Kidney epithelial cell (primary cell): ENCODE results near the gene COL26A1. TPM values are rescaled to one million over a fixed set of nuclear protein-coding genes. Genes with fewer than 3 reads are reported as not detected.
"Not testable (repeated sequence)": the region's sequence is repeated elsewhere in the genome, so short reads cannot be mapped to it uniquely, and the experiment has no call there.

Source experiments
- DNase-seq: peaks from one replicate; pipeline ENCODE4 v3.0.0-alpha.2; 2010; ENCODE audit warnings: low read depth
- H3K27me3 ChIP-seq: 2 replicates; pipeline ENCODE4 v1.6.0; 2011; ENCODE audit warnings: low read length; ENCODE audit not compliant: control insufficient read depth, insufficient read depth
- H3K36me3 ChIP-seq: 2 replicates; pipeline ENCODE4 v1.5.1; 2011; ENCODE audit warnings: low read length; ENCODE audit not compliant: control insufficient read depth, insufficient read depth
- H3K4me3 ChIP-seq: 2 replicates; pipeline ENCODE4 v1.5.1; 2011; ENCODE audit warnings: low read depth, mild to moderate bottlenecking, control low read depth, low read length
- CTCF ChIP-seq: IDR thresholded peaks from 2 replicates; pipeline ENCODE4 v1.5.1; 2011; ENCODE audit warnings: mild to moderate bottlenecking, moderate library complexity, low read length, control low read depth, inconsistent platforms; ENCODE audit not compliant: insufficient read depth, poor library complexity, severe bottlenecking
- total RNA-seq: library from RNA; depleted of rRNA; stranded (reverse); fragments of >200 nt; gene quantifications from 2 replicates; pipeline ENCODE4 v1.2.3, GENCODE V29; 2015

The COL26A1 gene
- total RNA-seq, 1 donor from 2014 or later: 0.42 TPM

- DNase-seq: no peak
- no peaks in the 10 kb centered on the region for H3K36me3 ChIP-seq
- H3K4me3 ChIP-seq: no peak overlapping the region
- TF ChIP-seq CTCF: no peak
- H3K27me3 ChIP-seq: peaks cover 16% of the 10 kb centered on the region
Observed at GRCh38 chr7:101486433-101487104, 123.9 kb downstream of the COL26A1 start.

GRCh38 chr7:101487105-101487458 is 124.4 kb downstream of the COL26A1 start:
- TF ChIP-seq CTCF: no peak
- Histone ChIP-seq H3K36me3 (no peaks in the 10 kb centered on the region), H3K27me3 (peaks cover 16% of the 10 kb centered on the region), H3K4me3 (no peak overlapping the region)
- no peak for DNase-seq

- Histone ChIP-seq H3K27me3 (peaks cover 16% of the 10 kb centered on the region), H3K36me3 (no peaks in the 10 kb centered on the region), H3K4me3 (no peak overlapping the region)
- no peak for DNase-seq
- no peak for TF ChIP-seq CTCF
Observed at GRCh38 chr7:101487753-101488152, 125.1 kb downstream of the COL26A1 start.

GRCh38 chr7:101488826-101489572 is 126.3 kb downstream of the COL26A1 start:
- no peak overlapping the region for H3K4me3 ChIP-seq
- DNase-seq: no peak

GRCh38 chr7:101490439-101490838 is 127.8 kb downstream of the COL26A1 start:
- not testable (repeated sequence) for DNase-seq, H3K4me3 ChIP-seq, H3K36me3 ChIP-seq
- H3K27me3 ChIP-seq: peaks cover 13% of the 10 kb centered on the region

More at GRCh38 chr7:101488826-101489572, 126.3 kb downstream of the COL26A1 start:
- peaks cover 16% of the 10 kb centered on the region for H3K27me3 ChIP-seq
- no peaks in the 10 kb centered on the region for H3K36me3 ChIP-seq
- TF ChIP-seq CTCF: no peak

- not testable (repeated sequence) for DNase-seq, H3K4me3 ChIP-seq, H3K36me3 ChIP-seq
- peaks cover 13% of the 10 kb centered on the region for H3K27me3 ChIP-seq
Observed at GRCh38 chr7:101491442-101491841, 128.8 kb downstream of the COL26A1 start.
